GM13976 (cell line): ENCODE measurements around the gene NRXN2.

Experiments
- DNase-seq: peaks from one replicate; pipeline ENCODE4 v3.0.0; 2012; ENCODE audit warnings: low spot score
- in situ Hi-C: fragments of 300-500 bp; cut with MboI; formaldehyde crosslinking; loops from one replicate; pipeline ENCODE4 v1.12.0; 2022; ENCODE audit warnings: low sequenced_read_pairs, mixed read lengths, inconsistent platforms; ENCODE audit not compliant: unreplicated experiment
- TF ChIP-seq, protein P1 (sequence below): IDR thresholded peaks from 2 replicates; pipeline ENCODE4 v1.5.1; 2012; ENCODE audit warnings: borderline replicate concordance, mild to moderate bottlenecking; ENCODE audit not compliant: insufficient read depth; ENCODE audit errors: extremely low read depth, missing control alignments, control extremely low read depth

Gene NRXN2

DNA sequence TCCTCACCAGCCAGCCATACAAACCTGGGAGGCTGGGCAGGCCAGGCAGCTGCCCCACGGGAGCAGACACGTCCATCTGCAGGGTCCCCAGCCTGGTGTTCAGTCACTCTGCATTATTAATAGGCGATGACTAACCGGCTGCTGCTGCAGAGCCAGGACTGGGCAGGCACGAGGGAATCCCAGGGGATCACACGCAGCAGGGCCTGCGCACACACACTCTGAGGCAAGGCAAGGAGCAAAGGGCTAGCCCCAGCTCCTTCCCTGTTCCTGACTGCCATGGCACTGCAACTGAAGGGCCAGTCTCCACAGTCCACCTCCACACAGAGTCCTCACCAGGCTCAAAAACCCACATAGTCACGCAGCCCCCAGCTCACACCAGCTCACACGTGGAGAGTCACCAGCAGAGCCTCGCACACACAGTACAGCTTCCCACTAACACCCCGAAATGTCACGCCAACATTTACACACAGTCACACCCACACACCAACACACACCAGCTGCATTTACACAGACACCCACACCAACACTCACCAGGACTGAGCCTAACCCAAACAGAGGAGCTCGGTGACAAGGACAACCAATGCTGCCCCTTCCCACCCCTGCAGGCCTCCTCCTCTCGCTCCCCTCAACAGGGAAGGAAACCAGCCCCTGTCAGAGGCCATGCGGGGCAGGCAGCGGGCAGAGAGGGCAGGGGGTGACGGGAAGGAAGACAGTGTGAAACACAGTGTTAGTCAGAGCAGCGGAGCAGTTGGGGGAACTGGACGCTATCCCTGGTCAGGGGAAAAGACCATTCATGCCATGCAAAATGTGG, 47.3 kb downstream of the NRXN2 start:
- in situ Hi-C loops = no loop called here
- TF ChIP-seq, protein P1, sequence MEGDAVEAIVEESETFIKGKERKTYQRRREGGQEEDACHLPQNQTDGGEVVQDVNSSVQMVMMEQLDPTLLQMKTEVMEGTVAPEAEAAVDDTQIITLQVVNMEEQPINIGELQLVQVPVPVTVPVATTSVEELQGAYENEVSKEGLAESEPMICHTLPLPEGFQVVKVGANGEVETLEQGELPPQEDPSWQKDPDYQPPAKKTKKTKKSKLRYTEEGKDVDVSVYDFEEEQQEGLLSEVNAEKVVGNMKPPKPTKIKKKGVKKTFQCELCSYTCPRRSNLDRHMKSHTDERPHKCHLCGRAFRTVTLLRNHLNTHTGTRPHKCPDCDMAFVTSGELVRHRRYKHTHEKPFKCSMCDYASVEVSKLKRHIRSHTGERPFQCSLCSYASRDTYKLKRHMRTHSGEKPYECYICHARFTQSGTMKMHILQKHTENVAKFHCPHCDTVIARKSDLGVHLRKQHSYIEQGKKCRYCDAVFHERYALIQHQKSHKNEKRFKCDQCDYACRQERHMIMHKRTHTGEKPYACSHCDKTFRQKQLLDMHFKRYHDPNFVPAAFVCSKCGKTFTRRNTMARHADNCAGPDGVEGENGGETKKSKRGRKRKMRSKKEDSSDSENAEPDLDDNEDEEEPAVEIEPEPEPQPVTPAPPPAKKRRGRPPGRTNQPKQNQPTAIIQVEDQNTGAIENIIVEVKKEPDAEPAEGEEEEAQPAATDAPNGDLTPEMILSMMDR = no peak
- peak; percentile 62 for DNase-seq

DNA sequence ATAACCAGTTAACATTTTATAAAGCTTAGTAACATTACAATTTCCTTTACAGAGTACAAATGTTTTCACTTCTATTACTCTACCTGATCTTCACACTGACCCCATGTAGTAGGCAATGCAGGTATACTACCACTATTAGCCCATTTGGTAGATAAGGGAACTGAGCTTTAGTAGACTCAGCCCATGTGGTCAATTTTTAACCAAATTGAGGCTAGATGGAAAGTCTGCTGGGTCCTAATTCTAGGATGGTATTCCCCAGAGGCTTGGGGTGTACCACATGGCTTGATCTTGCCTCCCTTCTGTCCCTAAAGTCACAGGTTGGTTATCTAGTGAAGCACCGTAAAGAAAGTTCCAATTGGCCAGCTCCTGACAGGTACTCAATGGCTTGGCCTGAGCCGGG, 48.2 kb downstream of the NRXN2 start:
- DNase-seq = peak; percentile 48
- TF ChIP-seq, protein P1 = no peak
- in situ Hi-C loops = no loop called here

DNA sequence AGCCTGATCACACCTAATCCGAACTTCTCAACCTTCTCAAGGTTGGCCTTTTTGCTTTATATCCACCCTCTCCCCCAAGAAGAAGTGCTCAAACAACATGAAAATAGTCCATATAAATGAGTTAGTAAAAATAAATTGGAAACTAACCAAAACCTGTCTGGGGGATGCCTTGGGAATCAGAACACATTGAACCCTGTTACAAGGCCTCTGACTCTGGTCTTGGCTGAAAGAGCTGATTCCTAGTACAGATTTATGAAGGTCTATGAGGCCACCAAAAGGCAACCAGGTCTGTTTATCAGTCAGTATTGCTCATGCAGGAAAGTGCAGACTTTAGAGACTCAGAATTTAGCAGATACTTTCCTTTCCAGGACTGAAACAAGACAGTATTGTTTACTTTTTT, 49.7 kb downstream of the NRXN2 start:
- DNase-seq = no peak
- TF ChIP-seq, protein P1 = no peak
- in situ Hi-C loops = no loop called here

GRCh38 chr11:64672875-64673274, 50.1 kb downstream of the NRXN2 start:
- DNase-seq = no peak
- in situ Hi-C loops = no loop called here
- TF ChIP-seq, protein P1 = no peak

GRCh38 chr11:64670975-64671374, 52.0 kb downstream of the NRXN2 start:
- no peak for DNase-seq
- in situ Hi-C loops = no loop called here
- TF ChIP-seq, protein P1 = no peak

DNA sequence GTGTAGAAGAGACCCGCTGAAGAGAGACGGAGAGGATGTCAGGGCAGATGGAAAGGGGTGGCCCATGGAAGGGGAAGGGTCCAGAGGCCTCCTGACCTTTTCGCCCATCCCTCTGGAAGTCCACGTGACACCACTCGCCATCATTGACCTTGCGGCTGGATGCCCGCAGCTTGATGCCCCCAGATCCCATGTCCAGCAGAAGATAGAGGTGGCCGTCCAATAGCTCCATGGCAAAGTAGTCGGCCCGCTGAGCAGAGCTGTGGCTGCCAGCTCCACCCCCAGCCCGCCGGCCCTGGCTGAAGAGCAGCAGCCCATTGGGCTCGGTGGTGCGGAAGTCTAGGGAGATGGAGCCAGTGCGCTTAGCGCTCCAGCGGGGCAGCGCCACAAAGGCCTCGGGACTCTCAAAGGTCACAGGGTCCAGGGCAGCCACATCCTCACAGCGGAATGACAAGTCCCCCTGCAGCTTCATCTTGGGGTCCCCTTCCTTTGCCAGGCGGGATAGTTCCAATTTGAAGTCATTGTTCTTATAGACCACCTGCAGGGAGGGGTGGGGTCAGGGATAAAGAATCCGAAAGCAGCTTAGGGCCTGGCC, 55.7 kb downstream of the NRXN2 start:
- DNase-seq = no peak
- TF ChIP-seq, protein P1 = no peak
- in situ Hi-C loops = no loop called here
